Endodermal cell (in vitro differentiated cells): ENCODE measurements around the gene TAS2R20. TPM values are rescaled to one million over a fixed set of nuclear protein-coding genes. Genes with fewer than 3 reads are reported as not detected.
A peak's percentile ranks its signal among the peaks of the same experiment; 100 is the strongest.

Experiments
- DNase-seq: peaks from one replicate; pipeline ENCODE4 v3.0.0-alpha.2; 2017
- H3K27ac ChIP-seq: 2 replicates; pipeline ENCODE4 v1.5.1; 2013; ENCODE audit warnings: mild to moderate bottlenecking, low read depth, low read length, moderate library complexity
- H3K27me3 ChIP-seq: 2 replicates; pipeline ENCODE4 v1.6.1; 2013; ENCODE audit warnings: mild to moderate bottlenecking, low read length, moderate library complexity; ENCODE audit not compliant: insufficient read depth, control insufficient read depth, poor library complexity, severe bottlenecking
- H3K36me3 ChIP-seq: 2 replicates; pipeline ENCODE4 v1.7.0; 2013; ENCODE audit warnings: mild to moderate bottlenecking, low read length, moderate library complexity; ENCODE audit not compliant: control insufficient read depth, insufficient read depth
- H3K4me1 ChIP-seq: one replicate; pipeline ENCODE4 v1.7.0; 2013; ENCODE audit warnings: low read length; ENCODE audit not compliant: control insufficient read depth, insufficient read depth
- H3K4me3 ChIP-seq: 2 replicates; pipeline ENCODE4 v1.5.1; 2013; ENCODE audit warnings: mild to moderate bottlenecking, low read length, moderate library complexity
- H3K9ac ChIP-seq: 2 replicates; pipeline ENCODE4 v1.6.1; 2013; ENCODE audit warnings: mild to moderate bottlenecking, low read length, moderate library complexity; ENCODE audit not compliant: poor library complexity, severe bottlenecking; ENCODE audit errors: extremely low read depth
- H3K9me3 ChIP-seq: 2 replicates; pipeline ENCODE4 v1.6.1; 2013; ENCODE audit warnings: mild to moderate bottlenecking, low read length, moderate library complexity; ENCODE audit not compliant: control insufficient read depth
- H3K27ac Mint-ChIP-seq: 2 replicates; pipeline ENCODE4 v1.8.0; 2020; ENCODE audit warnings: mixed read lengths
- H3K27me3 Mint-ChIP-seq: 2 replicates; pipeline ENCODE4 v1.8.0; 2021; ENCODE audit warnings: mild to moderate bottlenecking, mixed read lengths; ENCODE audit not compliant: insufficient read depth
- H3K36me3 Mint-ChIP-seq: 2 replicates; pipeline ENCODE4 v1.8.0; 2020; ENCODE audit warnings: low read depth, mixed read lengths
- H3K4me1 Mint-ChIP-seq: 2 replicates; pipeline ENCODE4 v1.8.0; 2020; ENCODE audit warnings: mixed read lengths
- H3K4me3 Mint-ChIP-seq: 2 replicates; pipeline ENCODE4 v1.8.0; 2020; ENCODE audit warnings: mild to moderate bottlenecking, moderate library complexity, mixed read lengths
- H3K9me3 Mint-ChIP-seq: 2 replicates; pipeline ENCODE4 v1.8.0; 2020; ENCODE audit warnings: mild to moderate bottlenecking, mixed read lengths
- WGBS, 2 experiments: methylation state at CpG; one replicate each; pipeline versions ENCODE4 v1.1.5 to v1.1.7; 2013; ENCODE audit warnings: missing lambda C conversion rate in 2 of 2, mixed read lengths in 1 of 2; ENCODE audit not compliant: insufficient coverage in 1 of 2, insufficient read length in 1 of 2; 5-methylcytosine and 5-hydroxymethylcytosine counted together
- total RNA-seq, 2 donors: library from RNA; stranded (reverse); fragmentation: NEBNext Ultra II Directional in 1 of 2; extraction: Animal tissue kit (Norgen Biotek cat#: 25700) in 1 of 2; gene quantifications; 2 replicates in 1 of 2; 3 replicates in 1 of 2; pipeline ENCODE4 v1.2.1, GENCODE V29; 2021
- TF ChIP-seq, protein P1 (sequence below): fragments of 200-600 bp; sonication (generic); conservative IDR thresholded peaks from 2 replicates; pipeline ENCODE4 v1.5.0; 2021; ENCODE audit warnings: antibody characterized with exemption, mild to moderate bottlenecking

The TAS2R20 gene
- total RNA-seq, 2 donors from 2014 or later = 2.1 to 5.9 TPM

DNA sequence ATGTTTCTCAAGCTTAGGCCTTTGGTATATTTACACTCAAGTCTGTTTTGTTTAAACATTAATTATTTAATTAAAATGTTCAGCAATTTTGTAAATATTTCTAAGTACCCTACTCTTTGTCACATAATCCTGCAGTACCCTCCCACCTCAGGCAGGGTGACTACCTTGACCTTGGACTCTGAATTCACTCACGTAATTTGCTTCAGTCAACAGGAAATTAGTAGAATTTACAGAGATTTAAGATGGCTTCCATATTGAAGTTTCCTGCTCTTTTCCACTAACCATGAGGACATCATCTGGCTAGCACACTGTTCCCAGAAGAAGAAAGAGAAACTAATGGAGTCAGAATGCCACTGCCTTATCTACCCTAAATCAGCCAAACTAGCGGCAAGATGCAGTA, 25.3 kb upstream of the TAS2R20 start:
- no peak overlapping the region for H3K4me3 ChIP-seq
- no peak overlapping the region for H3K27ac ChIP-seq
- no peaks in the 10 kb centered on the region for H3K27me3 ChIP-seq
- no peaks in the 10 kb centered on the region for H3K4me1 ChIP-seq
- H3K9me3 ChIP-seq = peaks cover 8% of the 10 kb centered on the region
- no peak for DNase-seq
- Mint-ChIP-seq H3K36me3 (peaks cover 38% of the 10 kb centered on the region), H3K4me1 (no peaks in the 10 kb centered on the region), H3K27ac (no peak overlapping the region), H3K4me3 (no peak overlapping the region), H3K9me3 (peaks cover 16% of the 10 kb centered on the region), H3K27me3 (no peaks in the 10 kb centered on the region)
- TF ChIP-seq, protein P1, sequence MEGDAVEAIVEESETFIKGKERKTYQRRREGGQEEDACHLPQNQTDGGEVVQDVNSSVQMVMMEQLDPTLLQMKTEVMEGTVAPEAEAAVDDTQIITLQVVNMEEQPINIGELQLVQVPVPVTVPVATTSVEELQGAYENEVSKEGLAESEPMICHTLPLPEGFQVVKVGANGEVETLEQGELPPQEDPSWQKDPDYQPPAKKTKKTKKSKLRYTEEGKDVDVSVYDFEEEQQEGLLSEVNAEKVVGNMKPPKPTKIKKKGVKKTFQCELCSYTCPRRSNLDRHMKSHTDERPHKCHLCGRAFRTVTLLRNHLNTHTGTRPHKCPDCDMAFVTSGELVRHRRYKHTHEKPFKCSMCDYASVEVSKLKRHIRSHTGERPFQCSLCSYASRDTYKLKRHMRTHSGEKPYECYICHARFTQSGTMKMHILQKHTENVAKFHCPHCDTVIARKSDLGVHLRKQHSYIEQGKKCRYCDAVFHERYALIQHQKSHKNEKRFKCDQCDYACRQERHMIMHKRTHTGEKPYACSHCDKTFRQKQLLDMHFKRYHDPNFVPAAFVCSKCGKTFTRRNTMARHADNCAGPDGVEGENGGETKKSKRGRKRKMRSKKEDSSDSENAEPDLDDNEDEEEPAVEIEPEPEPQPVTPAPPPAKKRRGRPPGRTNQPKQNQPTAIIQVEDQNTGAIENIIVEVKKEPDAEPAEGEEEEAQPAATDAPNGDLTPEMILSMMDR = peak; percentile 58
- 94 to 100% methylated on average over 1 to 2 of the region's 2 CpGs for WGBS, 2 experiments
- H3K9ac ChIP-seq = no peak overlapping the region
- peaks cover 20% of the 10 kb centered on the region for H3K36me3 ChIP-seq

DNA sequence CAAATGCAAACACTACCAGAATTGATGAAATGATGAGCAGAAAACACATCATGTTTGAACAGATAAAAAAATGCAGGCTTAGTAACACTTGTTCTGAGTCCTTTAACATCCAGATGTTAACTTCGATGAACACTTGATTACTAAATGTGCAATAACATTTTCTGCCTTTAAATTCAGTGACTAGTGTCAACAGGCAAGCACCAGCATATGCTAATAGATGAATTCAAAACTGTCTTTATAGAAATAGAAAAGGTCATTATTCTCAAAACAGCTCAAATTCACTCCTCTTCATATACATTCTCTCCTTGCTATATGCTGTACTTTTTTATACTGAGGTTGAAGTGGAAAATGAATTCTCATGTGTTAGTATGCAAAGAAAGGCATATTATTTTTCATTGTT, 24.4 kb upstream of the TAS2R20 start, which contains the start of gene TAS2R19:
TSS of gene TAS2R19 (minus strand) at position 101 of the 400 bp plus-strand sequence. CDS start at position 52, 49 bp downstream.
- Histone ChIP-seq H3K9me3 (peaks cover 8% of the 10 kb centered on the region), H3K9ac (no peak within 1 kb of the TSS), H3K27ac (no peak within 1 kb of the TSS), H3K4me1 (no peaks in the 10 kb centered on the region), H3K27me3 (no peaks in the 10 kb centered on the region), H3K36me3 (peaks cover 13% of the 10 kb centered on the region), H3K4me3 (no peak within 1 kb of the TSS)
- Mint-ChIP-seq H3K27me3 (no peaks in the 10 kb centered on the region), H3K4me1 (no peaks in the 10 kb centered on the region), H3K9me3 (peaks cover 16% of the 10 kb centered on the region), H3K27ac (no peak within 1 kb of the TSS), H3K4me3 (no peak within 1 kb of the TSS), H3K36me3 (peaks cover 34% of the 10 kb centered on the region)
- TF ChIP-seq, protein P1 = no peak
- WGBS, 2 experiments = 96 to 100% methylated on average over 1 of the region's 1 CpG
- no peak for DNase-seq

DNA sequence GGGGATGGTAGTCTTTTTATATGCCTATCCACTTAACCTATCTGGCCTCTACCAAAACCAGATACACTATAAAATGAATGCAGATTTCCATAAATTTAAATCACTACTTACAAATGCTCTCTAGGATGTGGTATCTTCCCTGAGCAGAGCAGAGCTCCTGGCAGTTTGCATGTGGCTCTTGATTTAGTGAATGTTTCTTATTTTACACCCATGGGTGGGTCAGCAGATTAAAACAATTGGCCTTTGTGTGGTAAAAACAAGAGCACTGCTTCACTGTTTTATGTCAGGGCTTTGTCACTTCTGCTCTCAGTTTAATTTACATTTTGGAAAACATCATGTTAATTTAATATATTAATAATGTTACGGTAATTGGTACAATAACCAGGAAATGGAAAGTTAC, 18.8 kb upstream of the TAS2R20 start:
- Histone ChIP-seq H3K9ac (no peak overlapping the region), H3K9me3 (no peaks in the 10 kb centered on the region), H3K4me1 (no peaks in the 10 kb centered on the region), H3K27ac (no peak overlapping the region), H3K4me3 (no peak overlapping the region), H3K36me3 (no peaks in the 10 kb centered on the region), H3K27me3 (no peaks in the 10 kb centered on the region)
- Mint-ChIP-seq H3K36me3 (peaks cover 19% of the 10 kb centered on the region), H3K4me3 (no peak overlapping the region), H3K4me1 (peaks cover 7% of the 10 kb centered on the region), H3K9me3 (no peaks in the 10 kb centered on the region), H3K27ac (no peak overlapping the region), H3K27me3 (no peaks in the 10 kb centered on the region)
- TF ChIP-seq, protein P1 = no peak
- no CpG with 5 or more reads among the region's 1 CpG for WGBS, 2 experiments
- DNase-seq = no peak
